Vagina (tissue), 2 donors: ENCODE results near the gene WIZ. TPM values are rescaled to one million over a fixed set of nuclear protein-coding genes. Genes with fewer than 3 reads are reported as not detected.
A peak's percentile ranks its signal among the peaks of the same experiment; 100 is the strongest.

ENCODE experiments used
- DNase-seq, 2 donors: peaks; one replicate each; pipeline ENCODE4 v3.0.0-alpha.2; 2017; ENCODE audit errors: extremely low spot score in 2 of 2
- H3K27ac ChIP-seq: fragments of 200-600 bp; sonication (generic); one replicate; pipeline ENCODE4 v1.5.1; 2019
- H3K27me3 ChIP-seq: fragments of 200-600 bp; sonication (generic); one replicate; pipeline ENCODE4 v1.5.1; 2019
- H3K36me3 ChIP-seq, 2 donors: fragments of 200-600 bp; sonication (generic); one replicate each; pipeline ENCODE4 v1.5.1; 2017 to 2019
- H3K4me1 ChIP-seq: fragments of 200-600 bp; sonication (generic); one replicate; pipeline ENCODE4 v1.5.1; 2019
- H3K4me3 ChIP-seq, 2 donors: fragments of 200-600 bp; sonication (generic); 1 replicate in 1 of 2; 2 replicates in 1 of 2; pipeline ENCODE4 v1.5.1; 2016 to 2019
- H3K9me3 ChIP-seq: fragments of 200-600 bp; sonication (generic); one replicate; pipeline ENCODE4 v1.5.1; 2019
- CTCF ChIP-seq, 3 experiments: fragments of 450-650 bp in 2 of 3; fragments of 200-600 bp in 1 of 3; sonication (generic) in 1 of 3; IDR thresholded peaks; one replicate each; pipeline ENCODE4 v1.5.1; 2017 to 2019; ENCODE audit warnings: antibody characterized with exemption in 3 of 3, mild to moderate bottlenecking in 2 of 3, moderate library complexity in 2 of 3
- POLR2A ChIP-seq, 2 donors: fragments of 450-650 bp; IDR thresholded peaks; one replicate each; pipeline ENCODE4 v1.6.1; 2017; ENCODE audit warnings: antibody characterized with exemption in 2 of 2, mild to moderate bottlenecking in 2 of 2, moderate library complexity in 2 of 2
- POLR2AphosphoS5 ChIP-seq, 2 donors: sonication (generic); formaldehyde crosslinking; IDR thresholded peaks; one replicate each; pipeline ENCODE4 v1.9.0; 2017; ENCODE audit warnings: antibody characterized with exemption in 2 of 2, mild to moderate bottlenecking in 2 of 2, low read depth in 1 of 2; ENCODE audit not compliant: insufficient read depth in 1 of 2
- intact Hi-C: fragments of 100-400 bp; cut with DNase I; formaldehyde crosslinking; loops from one replicate; pipeline ENCODE4 v1.15.1; 2023
- total RNA-seq: library from RNA; depleted of rRNA; stranded (reverse); fragments of >200 nt; gene quantifications from one replicate; pipeline ENCODE4 v1.2.3, GENCODE V29; 2016

WIZ gene
- total RNA-seq, 1 donor from 2014 or later = 44.4 TPM

- Histone ChIP-seq H3K27ac (no peak overlapping the region), H3K4me3 (no peak overlapping the region), H3K27me3 (no peaks in the 10 kb centered on the region), H3K4me1 (no peaks in the 10 kb centered on the region), H3K36me3 (peaks cover 0 to 22% of the 10 kb centered on the region in 2 donors), H3K9me3 (no peaks in the 10 kb centered on the region)
- intact Hi-C loops = no loop called here
- no peak for TF ChIP-seq CTCF (IDR thresholded peaks at IDR 0.05)
- TF ChIP-seq POLR2AphosphoS5 (IDR thresholded peaks at IDR 0.05; ENCODE audit: insufficient read depth in 1 of 2, low read depth in 1 of 2) = no peak
- TF ChIP-seq POLR2A (IDR thresholded peaks at IDR 0.05) = no peak
- no peak for DNase-seq
Measured at GRCh38 chr19:15390814-15391213, 58.9 kb downstream of the WIZ start.

GRCh38 chr19:15381864-15382263 is 67.9 kb downstream of the WIZ start:
- TF ChIP-seq CTCF (IDR thresholded peaks at IDR 0.05) = no peak
- no peaks in the 10 kb centered on the region for H3K9me3 ChIP-seq
- H3K4me1 ChIP-seq = peaks cover 25% of the 10 kb centered on the region
- intact Hi-C loops = no loop called here
- no peak overlapping the region for H3K27ac ChIP-seq
- H3K4me3 ChIP-seq = no peak overlapping the region
- H3K27me3 ChIP-seq = no peaks in the 10 kb centered on the region
- no peaks in the 10 kb centered on the region for H3K36me3 ChIP-seq
- DNase-seq = no peak

GRCh38 chr19:15381429-15381828 is 68.3 kb downstream of the WIZ start:
- no peak overlapping the region for H3K27ac ChIP-seq

GRCh38 chr19:15379999-15380647 is 69.6 kb downstream of the WIZ start:
- intact Hi-C loops = loop anchor here (5.0 kb wide), 1 partner anchor 57 kb away; no protein-coding TSS in a partner anchor
- Histone ChIP-seq H3K27me3 (no peaks in the 10 kb centered on the region), H3K36me3 (no peaks in the 10 kb centered on the region), H3K4me3 (peak overlapping the region; percentile 98 to 100), H3K9me3 (no peaks in the 10 kb centered on the region), H3K27ac (peak overlapping the region; percentile 95), H3K4me1 (peaks cover 42% of the 10 kb centered on the region)
- TF ChIP-seq CTCF (IDR thresholded peaks at IDR 0.05) = no peak
- TF ChIP-seq POLR2A (IDR thresholded peaks at IDR 0.05) = peak in 1 of 2 donors; percentile 22
- no peak for TF ChIP-seq POLR2AphosphoS5 (IDR thresholded peaks at IDR 0.05; ENCODE audit: insufficient read depth in 1 of 2, low read depth in 1 of 2)
- DNase-seq = no peak

More at GRCh38 chr19:15381429-15381828, 68.3 kb downstream of the WIZ start:
- no peaks in the 10 kb centered on the region for H3K9me3 ChIP-seq
- no peak for DNase-seq
- H3K36me3 ChIP-seq = no peaks in the 10 kb centered on the region
- peaks cover 29% of the 10 kb centered on the region for H3K4me1 ChIP-seq
- intact Hi-C loops = no loop called here
- no peaks in the 10 kb centered on the region for H3K27me3 ChIP-seq
- no peak for TF ChIP-seq POLR2A (IDR thresholded peaks at IDR 0.05)
- TF ChIP-seq POLR2AphosphoS5 (IDR thresholded peaks at IDR 0.05; ENCODE audit: insufficient read depth in 1 of 2, low read depth in 1 of 2) = no peak
- no peak for TF ChIP-seq CTCF (IDR thresholded peaks at IDR 0.05)
- no peak overlapping the region for H3K4me3 ChIP-seq
